HG03159 (cell line): Measurements from ENCODE around the gene C17orf50.

ENCODE experiments used
- ATAC-seq: cut with Tn5 transposase; IDR thresholded peaks from one replicate; pipeline ENCODE4 v1.9.1; 2021; ENCODE audit warnings: mild to moderate bottlenecking, moderate library complexity; ENCODE audit not compliant: unreplicated experiment

Gene C17orf50

DNA sequence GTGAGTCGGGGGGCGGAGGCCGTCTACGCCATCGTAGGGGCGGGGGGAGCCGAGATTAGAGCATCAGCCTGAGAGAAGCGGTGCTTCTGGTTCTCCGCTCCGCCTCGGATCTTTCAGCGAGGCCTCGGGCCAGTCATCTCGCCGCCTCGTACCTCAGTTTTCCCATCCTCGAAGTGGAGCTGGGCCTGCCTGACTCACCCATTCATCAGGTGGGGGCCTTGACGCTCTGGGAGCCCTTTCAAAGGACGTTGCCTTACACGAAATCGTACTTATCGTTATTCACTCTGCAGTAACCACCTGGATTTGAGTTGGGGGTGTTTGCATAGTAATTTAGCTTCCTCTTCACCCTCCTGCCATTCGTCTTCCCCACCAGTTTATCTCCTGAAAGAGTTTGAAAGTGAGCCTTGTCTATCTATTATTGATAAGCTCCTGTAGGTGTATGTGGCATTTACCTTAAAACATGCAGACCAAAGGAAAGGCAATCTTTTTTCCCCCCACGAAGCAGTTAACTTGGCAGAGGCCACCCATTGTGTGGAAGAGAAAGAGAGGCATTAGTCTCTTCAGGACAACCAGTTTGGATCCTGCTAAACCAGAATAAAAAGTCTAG is 49.3 kb downstream of the C17orf50 start:
- ATAC-seq, result no peak

- no peak for ATAC-seq
These were observed 51.1 kb downstream of the C17orf50 start for GRCh38 chr17:35811759-35812158.

- no peak for ATAC-seq
These were observed 51.8 kb downstream of the C17orf50 start for GRCh38 chr17:35812456-35812855.
